Gastroesophageal sphincter (tissue), 3 donors: ENCODE data around the gene IL17RD.

ENCODE experiments used
- CTCF ChIP-seq, 4 experiments: fragments of 200-600 bp in 2 of 4; fragments of 450-650 bp in 2 of 4; sonication (generic) in 1 of 4; IDR thresholded peaks; one replicate each; pipeline ENCODE4 v1.5.1; 2017 to 2019; ENCODE audit warnings: antibody characterized with exemption in 4 of 4, mild to moderate bottlenecking in 2 of 4, moderate library complexity in 2 of 4
- POLR2A ChIP-seq, 2 donors: fragments of 450-650 bp; IDR thresholded peaks; one replicate each; pipeline ENCODE4 v1.6.1; 2017; ENCODE audit warnings: antibody characterized with exemption in 2 of 2, mild to moderate bottlenecking in 2 of 2, moderate library complexity in 1 of 2
- POLR2AphosphoS5 ChIP-seq: sonication (generic); formaldehyde crosslinking; IDR thresholded peaks from one replicate; pipeline ENCODE4 v1.6.1; 2017; ENCODE audit warnings: antibody characterized with exemption

- TF ChIP-seq CTCF (IDR thresholded peaks at IDR 0.05) (no peak), POLR2A (IDR thresholded peaks at IDR 0.05) (no peak), POLR2AphosphoS5 (no peak)
Measured at GRCh38 chr3:57170946-57171345, 5.8 kb upstream of the IL17RD start.
